Measurements from ENCODE around the gene PCDH12.

The PCDH12 gene

GRCh38 chr5:141945511-141946051 is 12.4 kb downstream of the PCDH12 start:
- ChIA-PET CTCF (interaction anchor here (0.7 to 7.8 kb wide), 9 partner anchors 8 to 254 kb away, joined by 3 to 68 read pairs (median 4); partner anchors contain the start of gene PCDH1), POLR2A (no interaction called here)
- no peak for TF ChIP-seq CTCF (IDR thresholded peaks at IDR 0.05; ENCODE audit: control extremely low read depth, extremely low read depth, low read depth, missing control alignments)
- no peak for DNase-seq (ENCODE audit: extremely low spot score)

GRCh38 chr5:141944076-141944475 is 13.9 kb downstream of the PCDH12 start:
- no peak for DNase-seq (ENCODE audit: extremely low spot score)
- ChIA-PET CTCF (interaction anchor here (1.1 to 7.8 kb wide), 6 partner anchors 9 to 279 kb away, joined by 4 to 68 read pairs (median 6); no protein-coding TSS in a partner anchor), POLR2A (no interaction called here)
- TF ChIP-seq CTCF (IDR thresholded peaks at IDR 0.05; ENCODE audit: control extremely low read depth, extremely low read depth, low read depth, missing control alignments) = no peak

GRCh38 chr5:141942185-141942857 is 15.7 kb downstream of the PCDH12 start:
- ChIA-PET CTCF (interaction anchor here (1.3 to 7.8 kb wide), 6 partner anchors 12 to 250 kb away, joined by 3 to 68 read pairs (median 11); partner anchors contain the start of gene DELE1), POLR2A (no interaction called here)
- no peak for TF ChIP-seq CTCF (IDR thresholded peaks at IDR 0.05; ENCODE audit: control extremely low read depth, extremely low read depth, low read depth, missing control alignments)
- DNase-seq (ENCODE audit: extremely low spot score) = no peak

- ChIA-PET POLR2A (no interaction called here), CTCF (interaction anchor here (1.3 to 7.8 kb wide), 6 partner anchors 11 to 250 kb away, joined by 3 to 68 read pairs (median 12); partner anchors contain the start of genes DELE1 and RNF14)
- DNase-seq (ENCODE audit: extremely low spot score) = no peak
- no peak for TF ChIP-seq CTCF (IDR thresholded peaks at IDR 0.05; ENCODE audit: control extremely low read depth, extremely low read depth, low read depth, missing control alignments)
Measured at GRCh38 chr5:141941779-141942178, 16.2 kb downstream of the PCDH12 start.

GRCh38 chr5:141941307-141941706 is 16.7 kb downstream of the PCDH12 start:
- ChIA-PET POLR2A (no interaction called here), CTCF (interaction anchor here (1.3 to 7.8 kb wide), 7 partner anchors 9 to 249 kb away, joined by 3 to 68 read pairs (median 10); partner anchors contain the start of genes DELE1, PCDH12 and RNF14)
- no peak for TF ChIP-seq CTCF (IDR thresholded peaks at IDR 0.05; ENCODE audit: control extremely low read depth, extremely low read depth, low read depth, missing control alignments)
- DNase-seq (ENCODE audit: extremely low spot score) = no peak

GRCh38 chr5:141940695-141941271 is 17.2 kb downstream of the PCDH12 start:
- ChIA-PET CTCF (interaction anchor here (0.6 to 7.8 kb wide), 8 partner anchors 10 to 249 kb away, joined by 3 to 68 read pairs (median 6); partner anchors contain the start of genes DELE1, PCDH12 and RNF14), POLR2A (no interaction called here)
- DNase-seq (ENCODE audit: extremely low spot score) = no peak
- TF ChIP-seq CTCF (IDR thresholded peaks at IDR 0.05; ENCODE audit: control extremely low read depth, extremely low read depth, low read depth, missing control alignments) = no peak
